ENCODE data around the gene CD8B2.
"Not testable (repeated sequence)": the region's sequence is repeated elsewhere in the genome, so short reads cannot be mapped to it uniquely, and the experiment has no call there.

GRCh38 chr2:106508660-106509373 is 21.7 kb downstream of the CD8B2 start:
- not testable (repeated sequence) for TF ChIP-seq CTCF, EZH2phosphoT487 (IDR thresholded peaks at IDR 0.05)

Data from neural progenitor cell (in vitro differentiated cells).